HG03025 (cell line): ENCODE measurements around the gene BCL2.
"Not testable (repeated sequence)": the region's sequence is repeated elsewhere in the genome, so short reads cannot be mapped to it uniquely, and the experiment has no call there.

Experiments used
- ATAC-seq: cut with Tn5 transposase; IDR thresholded peaks from one replicate; pipeline ENCODE4 v1.9.1; 2021; ENCODE audit warnings: mild to moderate bottlenecking, moderate library complexity; ENCODE audit not compliant: unreplicated experiment, low FRiP score

Gene BCL2

DNA sequence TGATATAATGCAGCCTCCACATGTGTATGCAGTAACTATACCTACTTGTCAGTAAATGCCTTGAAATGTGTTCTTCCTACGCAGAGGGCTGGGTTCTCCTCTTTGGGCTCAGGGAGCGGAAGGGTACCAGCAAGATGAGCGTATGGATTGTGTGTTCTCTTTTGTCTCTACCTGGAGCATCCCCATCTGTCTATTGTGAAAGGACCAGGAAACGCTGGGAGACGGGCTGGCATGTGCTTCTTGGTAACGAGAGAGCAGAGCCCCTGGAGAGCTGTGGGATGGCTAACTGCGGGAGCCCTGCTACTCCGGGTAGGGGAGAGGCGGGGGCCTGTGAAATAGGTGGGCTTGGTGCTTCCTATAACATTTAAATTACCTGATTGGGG lies 80.9 kb downstream of the BCL2 start:
- ATAC-seq, result no peak

DNA sequence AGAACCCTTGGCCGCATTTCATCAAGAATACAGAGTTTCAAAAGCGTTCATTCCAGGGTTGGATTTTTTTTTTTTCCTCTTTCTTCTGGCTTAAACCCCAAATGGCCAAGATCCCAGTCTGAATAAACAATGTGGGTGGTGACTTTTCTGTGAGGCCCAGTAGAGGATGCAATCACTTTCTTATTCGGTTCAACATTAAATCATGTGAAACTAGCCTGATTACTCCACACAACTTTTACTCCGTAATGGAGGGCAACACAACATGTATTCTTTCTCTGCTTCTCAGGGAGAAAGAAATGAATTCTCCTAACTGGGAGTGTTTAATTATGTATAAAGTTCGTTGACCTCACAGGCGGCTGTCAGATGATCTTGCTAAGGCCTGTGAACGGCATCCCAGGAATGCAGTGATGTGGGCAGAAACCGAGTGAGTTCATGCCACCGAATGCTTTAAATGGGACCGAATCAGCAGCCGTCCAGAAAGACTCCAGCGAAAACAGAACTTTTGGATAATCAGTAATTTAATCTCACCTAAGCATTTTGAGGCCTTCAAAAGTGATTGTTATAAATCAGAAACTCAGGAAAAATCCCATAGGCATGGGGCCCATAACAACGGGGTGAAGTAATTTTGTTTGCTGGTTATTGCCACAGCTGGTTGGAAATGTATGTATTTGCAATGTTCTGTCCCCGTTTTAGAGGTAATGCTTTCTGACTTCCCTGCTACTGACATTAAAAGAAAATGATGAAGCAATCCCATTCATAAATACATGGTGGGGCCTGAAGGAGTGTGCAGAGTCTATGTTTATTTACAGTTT lies 81.5 kb downstream of the BCL2 start:
- no peak for ATAC-seq

DNA sequence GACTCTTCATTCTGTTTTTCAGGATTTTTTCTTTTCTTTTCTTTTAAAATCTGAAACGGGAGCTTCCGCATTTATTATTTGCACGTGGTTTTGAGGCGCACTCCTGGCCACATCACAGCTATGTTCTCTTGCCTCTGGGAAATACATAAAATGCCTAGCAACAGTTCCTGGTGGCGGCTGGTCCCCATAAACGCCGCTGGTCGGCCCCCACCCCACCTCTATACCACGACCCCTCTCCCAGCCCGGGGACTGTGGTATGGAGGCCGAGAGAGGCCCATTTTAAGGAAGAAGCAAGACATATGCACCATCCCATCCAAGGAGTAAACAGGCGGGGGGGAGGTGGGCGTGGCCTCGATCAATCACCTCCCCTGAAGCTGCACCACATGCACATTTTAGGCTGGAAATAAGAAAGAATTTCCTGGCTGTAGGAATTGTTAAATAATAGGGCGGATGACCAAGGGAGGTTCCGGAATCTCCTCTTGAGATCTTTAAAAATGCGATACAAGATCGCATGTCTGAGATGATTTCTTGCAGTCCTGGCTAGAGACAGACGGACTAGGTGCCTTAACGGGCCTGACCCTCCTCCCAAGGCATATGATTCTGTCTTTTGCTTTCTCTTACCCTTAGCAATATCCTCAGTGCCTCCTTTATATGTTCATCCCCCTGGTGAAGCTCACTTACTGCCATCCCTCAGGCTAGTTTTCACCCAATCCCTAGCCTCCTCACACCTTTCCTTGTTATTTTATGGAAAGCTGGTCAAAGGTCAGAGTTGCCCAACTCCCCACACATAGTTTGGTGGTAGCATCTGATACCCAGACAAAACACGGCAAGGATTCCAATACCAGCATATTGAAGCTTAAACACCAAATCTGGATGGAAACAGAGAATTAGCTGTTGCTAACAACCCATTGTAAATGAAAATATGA lies 82.4 kb downstream of the BCL2 start:
- no peak for ATAC-seq

DNA sequence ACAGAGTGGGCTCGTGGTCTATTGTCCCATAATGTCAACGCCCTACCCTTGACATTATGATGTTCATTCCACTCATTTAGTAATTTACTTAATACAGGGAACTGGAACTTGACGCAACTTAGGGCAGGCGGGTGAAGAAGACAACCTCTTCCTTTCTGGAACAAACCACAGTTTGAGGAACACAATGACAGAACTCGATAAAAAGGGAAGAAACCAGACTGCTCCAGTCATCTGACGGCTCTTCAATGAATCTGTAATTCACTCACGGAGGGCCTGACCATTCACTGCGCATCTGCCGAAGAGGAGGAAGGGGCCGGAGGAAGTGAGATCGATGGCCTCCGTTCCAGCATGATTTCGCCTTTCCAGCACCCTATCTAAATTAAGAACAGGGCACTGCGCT lies 83.2 kb downstream of the BCL2 start:
- ATAC-seq, result no peak

DNA sequence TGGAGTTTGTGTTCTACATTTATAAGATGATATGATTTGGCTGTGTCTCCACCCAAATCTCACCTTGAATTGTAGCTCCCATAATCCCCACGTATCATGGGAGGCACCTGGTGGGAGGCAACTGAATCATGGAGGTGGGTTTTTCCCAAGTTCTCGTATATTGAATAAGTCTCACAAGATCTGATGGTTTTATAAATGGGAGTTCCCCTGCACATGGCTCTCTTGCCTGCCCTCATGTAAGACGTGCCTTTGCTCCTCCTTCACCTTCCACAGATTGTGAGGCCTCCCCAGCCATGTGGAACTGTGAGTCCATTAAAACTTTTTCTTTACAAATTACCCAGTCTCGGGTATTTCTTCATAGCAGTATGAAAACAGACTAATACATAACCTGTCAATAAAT lies 83.6 kb downstream of the BCL2 start:
- ATAC-seq, result not testable (repeated sequence)

DNA sequence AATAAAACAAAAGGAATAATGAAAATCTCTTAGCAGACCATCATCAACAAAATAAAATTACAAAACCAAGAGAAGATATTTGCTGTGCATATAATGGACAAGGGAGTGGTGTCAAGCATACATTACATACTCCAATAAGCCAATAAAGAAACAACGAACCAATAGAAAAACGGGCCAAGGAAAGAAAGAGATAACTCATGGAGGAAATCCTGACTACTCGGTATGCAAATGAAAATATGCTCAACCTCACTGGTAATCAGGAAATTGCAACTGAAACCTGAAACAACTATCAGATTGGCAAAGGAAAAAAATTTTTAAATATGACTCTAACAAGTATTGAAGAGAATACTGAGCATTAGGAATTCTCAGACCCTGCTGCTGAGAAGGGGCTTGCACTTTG lies 84.7 kb downstream of the BCL2 start:
- no peak for ATAC-seq

DNA sequence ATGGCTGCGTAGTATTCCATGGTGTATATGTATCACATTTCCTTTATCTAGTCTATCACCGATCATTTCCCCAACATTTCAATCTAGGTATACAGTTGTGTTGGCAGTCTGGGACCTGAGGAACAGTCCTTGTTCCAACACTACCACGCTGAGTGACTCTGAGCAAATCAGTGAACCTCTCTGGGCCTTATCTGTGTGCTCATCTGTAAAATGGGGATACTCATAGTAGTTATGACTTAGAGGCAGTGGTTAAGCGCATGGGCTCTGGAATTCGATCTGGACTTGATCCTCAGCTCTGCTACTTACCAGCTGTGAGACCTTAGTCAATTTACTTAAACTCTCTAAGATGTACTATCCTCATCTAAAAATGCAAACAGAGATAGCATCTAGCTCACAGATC lies 85.1 kb downstream of the BCL2 start:
- no peak for ATAC-seq

DNA sequence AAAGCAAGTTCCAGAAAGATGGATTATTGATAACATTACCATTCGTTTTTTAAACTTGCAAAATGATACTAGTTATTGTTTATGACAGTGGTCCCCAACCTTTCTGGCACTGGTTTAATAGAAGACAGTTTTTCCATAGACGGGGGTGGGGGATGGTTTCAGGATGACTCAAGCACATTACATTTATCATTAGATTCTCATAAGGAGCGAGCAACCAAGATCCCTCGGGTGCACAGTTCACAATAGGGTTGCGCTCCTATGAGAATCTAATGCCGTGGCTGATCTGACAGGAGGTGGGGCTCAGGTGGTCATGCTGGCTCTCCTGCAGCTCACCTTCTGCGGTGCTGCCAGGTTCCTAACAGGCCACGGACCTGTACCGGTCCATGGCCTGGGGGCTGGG lies 86.2 kb downstream of the BCL2 start:
- no peak for ATAC-seq

DNA sequence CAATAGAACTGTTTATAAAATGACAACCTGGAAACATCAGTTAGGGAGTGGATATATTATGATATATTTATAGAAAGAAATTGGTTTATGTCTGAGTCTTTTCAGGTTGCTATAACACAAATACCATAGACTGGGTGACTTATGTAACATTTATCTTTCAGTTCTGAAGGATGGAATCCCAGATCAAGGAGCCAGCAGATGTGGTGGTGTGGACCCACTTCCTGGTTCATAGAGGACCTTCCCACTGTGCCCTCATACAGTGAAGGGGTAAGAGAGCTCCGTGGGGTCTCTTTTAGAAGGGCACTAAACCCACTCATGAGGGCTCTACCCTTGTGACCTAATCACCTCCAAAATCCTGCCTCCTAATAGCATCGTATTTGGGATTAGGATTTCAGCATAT lies 86.7 kb downstream of the BCL2 start:
- no peak for ATAC-seq

DNA sequence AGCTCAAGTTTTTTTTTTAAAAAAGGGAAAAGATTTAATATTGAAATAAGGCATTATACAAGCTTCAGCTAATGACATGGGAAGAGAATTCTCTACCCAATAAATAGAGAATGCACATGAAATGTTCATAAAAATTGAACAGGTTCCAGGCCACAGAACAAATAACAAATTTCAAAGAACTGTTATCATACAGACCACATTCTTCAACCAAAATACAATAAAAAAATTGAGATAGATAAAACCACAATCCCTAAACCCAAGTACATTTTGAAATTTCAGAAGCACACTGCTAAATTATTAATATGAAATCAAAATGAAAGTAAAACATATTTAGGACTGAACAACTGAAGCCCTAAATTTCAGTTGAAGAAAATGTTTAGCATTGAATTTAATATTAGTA lies 89.6 kb downstream of the BCL2 start:
- ATAC-seq, result no peak

DNA sequence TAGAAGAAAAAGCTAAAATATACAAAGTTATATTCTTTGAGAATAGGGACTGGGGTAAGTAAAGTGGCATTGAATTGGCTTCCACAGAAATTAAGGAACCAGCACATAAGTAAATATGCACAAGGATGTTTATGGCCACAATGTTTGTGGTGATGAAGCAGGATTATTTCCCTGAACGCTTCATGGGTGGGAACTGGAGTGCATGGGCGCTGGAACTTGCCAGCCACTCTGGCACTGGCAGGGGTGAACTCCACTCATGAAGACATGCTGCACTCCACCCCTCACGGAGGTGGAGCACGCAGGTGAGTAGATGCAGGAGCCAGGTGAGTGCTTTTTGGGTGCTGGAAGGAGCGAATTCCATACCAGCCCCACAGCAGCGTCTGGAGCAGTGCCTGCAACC lies 94.1 kb downstream of the BCL2 start:
- no peak for ATAC-seq

DNA sequence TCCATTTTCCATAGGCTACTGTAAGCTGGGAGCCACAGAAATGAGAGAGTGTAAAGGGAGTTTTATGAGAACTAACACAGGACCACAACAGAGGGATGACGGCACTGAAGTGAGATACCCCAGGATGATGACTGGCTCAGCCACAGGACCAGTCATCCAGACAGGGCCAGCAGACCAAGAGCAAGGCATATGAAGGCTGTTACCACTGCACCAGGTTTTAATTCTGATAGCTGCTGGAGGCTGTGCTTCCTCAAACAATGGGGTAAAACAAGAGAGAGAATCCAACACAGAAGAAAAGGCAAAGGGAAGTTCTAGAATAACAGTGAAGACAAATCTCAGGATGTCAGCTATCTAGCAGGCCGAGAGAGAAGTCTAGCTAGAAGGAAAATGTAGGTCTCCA lies 94.9 kb downstream of the BCL2 start:
- no peak for ATAC-seq

DNA sequence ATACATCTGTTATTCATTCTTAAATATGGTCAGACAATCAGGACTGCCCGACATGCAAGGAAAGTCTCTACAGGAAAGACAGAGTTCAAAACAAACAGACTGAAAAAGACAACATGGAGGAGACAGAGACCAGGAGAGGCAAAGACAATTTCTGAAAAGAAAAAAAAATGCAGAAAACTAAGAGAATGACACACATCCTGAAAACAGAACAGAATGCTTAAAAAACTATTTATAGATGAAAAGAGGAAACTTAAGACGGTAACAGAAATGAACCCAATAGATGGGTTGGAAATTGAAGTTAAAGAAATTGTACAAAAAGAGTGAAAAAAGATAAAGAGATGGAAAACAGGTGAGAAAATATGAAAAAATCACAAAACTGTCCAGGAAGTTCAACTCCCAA lies 95.7 kb downstream of the BCL2 start:
- no peak for ATAC-seq

DNA sequence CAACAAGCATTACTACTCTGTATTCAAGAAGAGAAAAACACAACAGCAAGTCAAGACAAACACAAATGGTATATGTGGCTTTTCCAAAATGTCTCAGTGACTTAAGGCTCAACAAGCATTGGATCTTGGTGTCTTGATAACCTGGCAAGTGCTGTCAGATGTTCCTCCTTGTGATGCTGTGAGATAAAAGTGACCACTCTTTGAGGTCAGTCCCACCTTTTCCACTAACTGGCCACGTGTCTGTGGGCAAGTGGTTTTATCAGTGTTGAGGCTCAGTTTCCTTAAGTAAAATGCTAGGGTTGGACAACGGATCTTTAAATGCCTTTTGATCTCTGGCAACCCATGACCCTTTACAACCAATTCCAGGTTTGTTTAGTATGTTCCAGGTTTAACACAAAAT lies 98.7 kb downstream of the BCL2 start:
- ATAC-seq, result no peak

DNA sequence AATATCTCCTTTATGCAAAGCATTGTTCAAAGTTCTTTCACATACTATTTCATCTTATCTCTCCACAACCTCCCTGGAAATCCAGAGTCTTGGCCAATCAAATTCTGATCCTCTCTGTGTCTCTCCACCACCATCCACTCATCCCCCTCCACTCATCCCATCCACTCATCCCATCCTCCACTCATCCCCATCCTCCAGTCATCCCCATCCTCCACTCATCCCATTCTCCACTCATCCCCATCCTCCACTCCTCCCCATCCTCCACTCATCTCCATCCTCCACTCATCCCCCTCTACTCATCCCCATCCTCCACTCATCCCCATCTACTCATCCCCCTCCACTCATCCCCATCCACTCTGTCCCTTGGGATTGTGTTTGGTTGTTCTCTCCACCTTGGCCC lies 101.1 kb downstream of the BCL2 start:
- ATAC-seq, result no peak

DNA sequence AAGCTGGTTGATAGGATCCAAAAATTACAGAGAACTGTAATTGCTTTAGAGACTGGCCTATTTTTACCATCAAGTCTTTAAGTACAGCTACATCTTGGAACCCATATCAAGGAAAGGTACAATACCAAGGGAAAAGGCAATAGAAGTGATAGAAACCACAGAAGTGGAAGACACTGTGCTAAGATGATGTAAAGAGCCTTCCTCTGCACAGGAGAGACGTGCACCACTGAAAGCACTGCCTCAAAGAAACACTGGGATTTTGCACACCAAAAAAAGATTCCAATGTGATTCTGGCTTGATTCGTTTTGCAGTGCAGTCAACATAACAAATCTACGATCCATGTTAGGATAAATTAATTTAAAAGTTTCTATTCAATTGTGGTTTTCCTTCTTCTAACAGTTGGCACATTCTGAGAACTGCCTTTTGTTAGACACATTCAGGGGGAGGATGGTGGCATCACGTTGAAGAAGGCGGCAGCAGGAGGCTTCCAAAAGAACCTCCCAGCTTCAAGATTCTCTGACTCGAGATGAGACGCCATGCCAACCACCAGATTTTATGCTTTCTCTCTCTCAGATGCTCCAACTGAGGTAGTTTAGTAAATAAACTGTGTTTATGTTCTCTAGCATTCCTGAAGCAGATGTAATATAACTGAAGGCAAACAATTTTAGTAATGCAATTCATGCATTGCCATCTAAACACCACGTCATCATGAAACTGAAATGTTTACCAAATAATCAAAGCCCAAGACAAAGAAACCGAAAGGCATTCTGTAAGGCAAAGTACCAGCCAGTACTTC lies 102.9 kb downstream of the BCL2 start:
- ATAC-seq, result no peak

DNA sequence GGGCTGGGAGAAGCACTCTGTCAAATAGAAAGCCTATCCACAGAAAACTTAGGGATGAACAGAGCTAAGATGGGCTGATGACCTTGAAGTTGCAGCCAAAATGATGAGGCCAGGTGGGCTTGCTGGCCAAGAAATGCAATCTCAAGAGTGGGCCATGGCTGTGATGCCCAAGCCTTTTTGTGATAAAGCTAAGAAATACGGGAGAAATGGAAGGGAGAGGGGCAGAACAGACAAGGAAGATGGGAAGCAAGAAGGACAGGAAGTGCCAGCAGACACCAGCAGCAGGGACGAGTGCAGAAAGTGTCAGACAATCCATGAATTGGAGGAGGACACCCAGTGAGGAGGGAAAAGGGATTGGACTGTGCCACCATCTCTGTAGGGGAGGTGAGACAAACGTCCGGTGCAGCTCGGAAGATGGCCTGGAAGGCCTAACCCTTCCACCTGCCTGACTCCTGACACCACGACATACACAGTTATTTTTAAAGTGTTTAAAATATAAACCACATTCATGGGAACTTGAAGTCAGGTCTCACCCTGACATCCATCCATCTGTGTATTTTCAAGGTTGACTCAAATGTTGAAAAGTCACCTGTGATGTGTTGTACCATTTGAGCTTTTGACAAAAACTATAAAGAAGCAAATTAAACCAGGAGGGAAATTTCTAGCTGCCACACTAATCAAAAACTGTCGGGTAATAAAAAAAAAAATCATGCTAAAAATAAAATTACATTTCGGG lies 105.5 kb downstream of the BCL2 start:
- ATAC-seq, result no peak

DNA sequence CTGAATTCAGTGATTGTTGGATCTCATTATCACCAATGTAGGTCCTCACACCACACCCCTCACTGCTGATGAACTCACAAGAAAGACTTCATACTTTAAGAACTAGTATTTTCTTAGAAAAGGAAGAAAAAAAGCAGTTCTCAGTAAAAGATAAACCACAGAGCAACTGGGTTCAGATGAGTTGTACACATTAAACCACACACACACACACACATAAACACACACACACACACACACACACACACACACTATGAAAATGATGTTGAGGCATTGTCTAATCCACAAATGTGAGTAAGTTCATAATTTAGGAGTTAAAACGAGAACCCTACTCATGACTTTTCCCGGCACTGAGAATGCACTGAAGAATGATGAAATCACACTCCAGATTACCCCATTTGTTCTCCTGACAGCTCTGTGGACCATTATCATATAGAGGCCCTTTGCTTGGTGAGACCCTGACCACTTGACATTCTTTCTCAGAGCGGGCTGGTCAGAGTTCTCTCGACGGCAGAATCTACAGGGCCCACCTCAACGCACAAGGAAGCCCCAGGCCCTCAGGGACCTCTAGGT lies 106.2 kb downstream of the BCL2 start:
- ATAC-seq, result no peak

DNA sequence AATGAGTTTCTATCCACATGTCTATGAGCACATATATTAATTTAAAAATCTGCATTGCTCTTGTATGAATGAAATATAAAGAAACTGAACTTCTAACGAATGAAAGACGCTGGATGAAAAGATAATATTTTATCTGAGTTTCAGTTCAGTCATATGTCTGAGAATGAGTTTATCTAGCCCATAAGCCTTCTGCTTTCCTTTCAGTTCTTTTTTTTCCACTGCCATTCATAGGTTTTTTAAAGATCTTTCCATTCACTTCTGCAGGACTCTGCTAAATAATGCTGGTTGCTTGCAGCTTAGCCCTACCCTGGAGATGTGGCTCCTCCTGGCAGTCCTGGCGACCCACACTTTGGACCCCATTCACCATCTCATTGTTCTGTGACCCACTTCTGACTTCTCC lies 109.0 kb downstream of the BCL2 start:
- ATAC-seq, result no peak

DNA sequence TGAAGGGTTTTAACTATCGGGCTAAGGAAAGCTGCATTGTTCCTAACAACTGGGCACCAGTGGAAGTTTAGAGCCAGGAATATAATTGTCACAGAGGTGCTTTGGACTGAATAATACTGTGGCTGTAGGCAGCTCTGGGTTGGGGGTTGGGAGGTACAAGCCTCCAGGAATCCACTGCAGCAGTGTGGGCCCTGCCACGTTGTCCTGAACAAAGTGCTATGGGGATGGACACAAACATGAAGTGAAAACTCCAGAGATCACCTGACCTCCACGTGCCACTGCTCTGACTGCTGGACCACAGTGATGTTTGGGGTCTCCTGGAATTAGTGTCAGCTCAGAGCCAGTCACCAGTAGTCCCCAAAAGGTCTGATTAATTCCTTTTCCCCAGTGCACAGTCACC lies 110.9 kb downstream of the BCL2 start:
- ATAC-seq, result no peak
